Common myeloid progenitor, CD34-positive (primary cell): ENCODE results near the gene NAT8L.

ENCODE experiments used
- CTCF ChIA-PET: fragments of 350-600 bp; sonication (Branson Sonifier 250); formaldehyde crosslinking; loops from one replicate; lab custom pipeline; 2021; ENCODE audit warnings: antibody characterized with exemption; lab: Charles Lee
- POLR2A ChIA-PET: fragments of 350-600 bp; sonication (Branson Sonifier 250); formaldehyde crosslinking; loops from one replicate; lab custom pipeline; 2021; ENCODE audit warnings: antibody characterized with exemption; lab: Charles Lee
- DNase-seq, 3 donors: peaks; one replicate each; pipeline versions ENCODE4 v3.0.0 to v3.0.0-alpha.2; 2013
- H3K27ac ChIP-seq, 2 experiments: 1 replicate in 1 of 2; 2 replicates in 1 of 2; pipeline ENCODE4 v1.7.0; 2013; ENCODE audit warnings: inconsistent platforms in 2 of 2, low read length in 2 of 2, mild to moderate bottlenecking in 2 of 2, low read depth in 1 of 2, moderate library complexity in 1 of 2; ENCODE audit not compliant: severe bottlenecking in 2 of 2, insufficient read depth in 1 of 2, poor library complexity in 1 of 2
- H3K27me3 ChIP-seq, 5 experiments: replicated peaks in 2 of 5; 1 replicate in 3 of 5; 2 replicates in 2 of 5; pipeline versions ENCODE4 v1.6.1 to v1.7.0; 2013; ENCODE audit warnings: low read length in 4 of 5, mild to moderate bottlenecking in 2 of 5, moderate library complexity in 2 of 5, inconsistent platforms in 1 of 5; ENCODE audit not compliant: insufficient read depth in 5 of 5, control insufficient read depth in 4 of 5
- H3K36me3 ChIP-seq, 4 experiments: 1 replicate in 2 of 4; 2 replicates in 2 of 4; pipeline versions ENCODE4 v1.6.1 to v1.7.0; 2013; ENCODE audit warnings: low read length in 3 of 4, control low read depth in 1 of 4, mild to moderate bottlenecking in 1 of 4; ENCODE audit not compliant: control insufficient read depth in 4 of 4, insufficient read depth in 4 of 4
- H3K4me1 ChIP-seq, 4 experiments: 1 replicate in 3 of 4; 2 replicates in 1 of 4; pipeline versions ENCODE4 v1.6.1 to v1.7.1; 2013; ENCODE audit warnings: low read length in 3 of 4, mild to moderate bottlenecking in 3 of 4, control low read depth in 1 of 4, inconsistent platforms in 1 of 4, moderate library complexity in 1 of 4; ENCODE audit not compliant: control insufficient read depth in 4 of 4, insufficient read depth in 4 of 4; ENCODE audit errors: control extremely low read depth in 1 of 4
- H3K4me3 ChIP-seq, 7 experiments: 1 replicate in 4 of 7; 2 replicates in 3 of 7; pipeline versions ENCODE4 v1.5.1 to v1.7.0; 2013; ENCODE audit warnings: mild to moderate bottlenecking in 7 of 7, low read length in 6 of 7, moderate library complexity in 6 of 7, inconsistent platforms in 2 of 7, low read depth in 2 of 7, control low read depth in 1 of 7; ENCODE audit not compliant: insufficient read depth in 4 of 7, control insufficient read depth in 1 of 7; ENCODE audit errors: extremely low read depth in 1 of 7
- H3K9me3 ChIP-seq, 5 experiments: 1 replicate in 4 of 5; 2 replicates in 1 of 5; pipeline versions ENCODE4 v1.6.1 to v1.7.1; 2013; ENCODE audit warnings: low read length in 4 of 5, mild to moderate bottlenecking in 2 of 5, inconsistent platforms in 1 of 5, low read depth in 1 of 5, moderate library complexity in 1 of 5; ENCODE audit not compliant: control insufficient read depth in 4 of 5, insufficient read depth in 2 of 5; ENCODE audit errors: control extremely low read depth in 1 of 5
- whole genome bisulfite sequencing: methylation state at CpG from one replicate; pipeline ENCODE4 v1.1.5; 2013; ENCODE audit not compliant: insufficient coverage; 5-methylcytosine and 5-hydroxymethylcytosine counted together

The NAT8L gene

GRCh38 chr4:2048831-2049230 lies 10.3 kb upstream of the NAT8L start:
- H3K36me3 ChIP-seq = peaks cover 0 to 3% (median 0%) of the 10 kb centered on the region in 4 experiments
- no peak for DNase-seq
- no peak overlapping the region for H3K27ac ChIP-seq
- ChIA-PET CTCF (no interaction called here), POLR2A (no interaction called here)
- WGBS = 98% methylated on average over 4 of the region's 8 CpGs
- H3K27me3 ChIP-seq = peaks cover 7 to 71% (median 32%) of the 10 kb centered on the region in 5 experiments
- H3K4me1 ChIP-seq = peaks cover 0 to 5% (median 0%) of the 10 kb centered on the region in 4 experiments
- H3K9me3 ChIP-seq = peaks cover 0 to 4% (median 0%) of the 10 kb centered on the region in 5 experiments
- H3K4me3 ChIP-seq = no peak overlapping the region

- H3K27ac ChIP-seq = no peak overlapping the region
- H3K27me3 ChIP-seq = peaks cover 7 to 74% (median 32%) of the 10 kb centered on the region in 5 experiments
- H3K4me1 ChIP-seq = peaks cover 0 to 5% (median 0%) of the 10 kb centered on the region in 4 experiments
- H3K36me3 ChIP-seq = peaks cover 0 to 3% (median 0%) of the 10 kb centered on the region in 4 experiments
- no peak for DNase-seq
- WGBS = 100% methylated on average over 4 of the region's 7 CpGs
- CTCF ChIA-PET = no interaction called here
- peaks cover 0 to 4% (median 0%) of the 10 kb centered on the region in 5 experiments for H3K9me3 ChIP-seq
- POLR2A ChIA-PET = no interaction called here
- H3K4me3 ChIP-seq = no peak overlapping the region
These were observed 9.7 kb upstream of the NAT8L start for GRCh38 chr4:2049381-2049780.

- POLR2A ChIA-PET = no interaction called here
- 97% methylated on average over 7 of the region's 7 CpGs for WGBS
These were observed 9.3 kb upstream of the NAT8L start for GRCh38 chr4:2049811-2050210.

GRCh38 chr4:2051086-2051485 lies 8.0 kb upstream of the NAT8L start:
- DNase-seq = no peak
- peaks cover 7 to 69% (median 26%) of the 10 kb centered on the region in 5 experiments for H3K27me3 ChIP-seq
- CTCF ChIA-PET = interaction anchor here (0.7 kb wide), 1 partner anchor 65 kb away, joined by 3 read pairs; no protein-coding TSS in a partner anchor
- peaks cover 0 to 4% (median 0%) of the 10 kb centered on the region in 5 experiments for H3K9me3 ChIP-seq
- POLR2A ChIA-PET = no interaction called here
- H3K4me3 ChIP-seq = no peak overlapping the region
- 85% methylated on average over 9 of the region's 10 CpGs for WGBS
- H3K27ac ChIP-seq = no peak overlapping the region
- H3K36me3 ChIP-seq = no peaks in the 10 kb centered on the region
- H3K4me1 ChIP-seq = peaks cover 0 to 5% (median 0%) of the 10 kb centered on the region in 4 experiments

More at GRCh38 chr4:2049811-2050210, 9.3 kb upstream of the NAT8L start:
- peaks cover 0 to 5% (median 0%) of the 10 kb centered on the region in 4 experiments for H3K4me1 ChIP-seq
- H3K27me3 ChIP-seq = peaks cover 7 to 71% (median 29%) of the 10 kb centered on the region in 5 experiments
- no peaks in the 10 kb centered on the region for H3K36me3 ChIP-seq
- H3K9me3 ChIP-seq = peaks cover 0 to 4% (median 0%) of the 10 kb centered on the region in 5 experiments
- no peak for DNase-seq
- CTCF ChIA-PET = no interaction called here
- H3K27ac ChIP-seq = no peak overlapping the region
- no peak overlapping the region for H3K4me3 ChIP-seq

- 47% methylated on average over 2 of the region's 6 CpGs for WGBS
- H3K4me1 ChIP-seq = peaks cover 0 to 7% (median 5%) of the 10 kb centered on the region in 4 experiments
- H3K27me3 ChIP-seq = peaks cover 11 to 68% (median 27%) of the 10 kb centered on the region in 5 experiments
- no peak for DNase-seq
- peaks cover 0 to 4% (median 0%) of the 10 kb centered on the region in 5 experiments for H3K9me3 ChIP-seq
- H3K4me3 ChIP-seq = no peak overlapping the region
- ChIA-PET POLR2A (no interaction called here), CTCF (no interaction called here)
- H3K36me3 ChIP-seq = no peaks in the 10 kb centered on the region
- H3K27ac ChIP-seq = no peak overlapping the region
These were observed 4.9 kb upstream of the NAT8L start for GRCh38 chr4:2054217-2054616.

GRCh38 chr4:2057382-2058065 lies 1.6 kb upstream of the NAT8L start:
- Histone ChIP-seq H3K4me3 (no peak overlapping the region), H3K36me3 (no peaks in the 10 kb centered on the region), H3K27me3 (peaks cover 10 to 64% (median 20%) of the 10 kb centered on the region in 5 experiments), H3K27ac (no peak overlapping the region), H3K4me1 (peaks cover 0 to 12% (median 7%) of the 10 kb centered on the region in 4 experiments), H3K9me3 (peaks cover 0 to 4% (median 0%) of the 10 kb centered on the region in 5 experiments)
- ChIA-PET CTCF (interaction anchor here (0.7 to 1.4 kb wide), 3 partner anchors 14 to 57 kb away, joined by 3 to 5 read pairs (median 3); no protein-coding TSS in a partner anchor), POLR2A (no interaction called here)
- WGBS = 73% methylated on average over 26 of the region's 26 CpGs
- DNase-seq = peak in 1 of 3 donors; percentile 8
